Stimulated activated CD8-positive, alpha-beta memory T cell treated with anti-CD3 and anti-CD28 coated beads, Interleukin-2, amount 100 ng/mL, for 1 hour (primary cell): ENCODE measurements around the gene DAAM2.

ENCODE experiments used
- DNase-seq, 2 donors: peaks; one replicate each; pipeline ENCODE4 v3.0.0-alpha.2; 2020; ENCODE audit warnings: low read depth in 2 of 2

DAAM2 gene

GRCh38 chr6:39929733-39930461 is 137.7 kb downstream of the DAAM2 start:
- no peak for DNase-seq

GRCh38 chr6:39930540-39930939 is 138.4 kb downstream of the DAAM2 start:
- no peak for DNase-seq

GRCh38 chr6:39931607-39932006 is 139.4 kb downstream of the DAAM2 start:
- DNase-seq: no peak

- DNase-seq: no peak
These were observed 140.3 kb downstream of the DAAM2 start for GRCh38 chr6:39932386-39932910.

- DNase-seq: no peak
These were observed 141.5 kb downstream of the DAAM2 start for GRCh38 chr6:39933669-39934130.

GRCh38 chr6:39934131-39934757 is 142.1 kb downstream of the DAAM2 start, which contains the start of gene MOCS1:
TSS of gene MOCS1 (minus strand) at chr6:39934462. CDS start at chr6:39934417, 45 bp downstream.
- peak in 1 of 2 donors; percentile 16 for DNase-seq

GRCh38 chr6:39935241-39935640 is 143.1 kb downstream of the DAAM2 start:
- no peak for DNase-seq

GRCh38 chr6:39936857-39937256 is 144.7 kb downstream of the DAAM2 start:
- DNase-seq: no peak

GRCh38 chr6:39937686-39938333 is 145.6 kb downstream of the DAAM2 start:
- DNase-seq: no peak

- DNase-seq: no peak
These were observed 146.8 kb downstream of the DAAM2 start for GRCh38 chr6:39938773-39939654.

- DNase-seq: no peak
These were observed 149.0 kb downstream of the DAAM2 start for GRCh38 chr6:39941138-39941537.

- no peak for DNase-seq
These were observed 149.6 kb downstream of the DAAM2 start for GRCh38 chr6:39941820-39942219.

- DNase-seq: no peak
These were observed 150.9 kb downstream of the DAAM2 start for GRCh38 chr6:39942903-39943580.

GRCh38 chr6:39945626-39946025 is 153.4 kb downstream of the DAAM2 start:
- no peak for DNase-seq

GRCh38 chr6:39947611-39948068 is 155.5 kb downstream of the DAAM2 start:
- DNase-seq: no peak

- no peak for DNase-seq
These were observed 156.1 kb downstream of the DAAM2 start for GRCh38 chr6:39948199-39948791.

GRCh38 chr6:39950125-39950720 is 158.0 kb downstream of the DAAM2 start:
- no peak for DNase-seq

GRCh38 chr6:39951191-39951590 is 159.0 kb downstream of the DAAM2 start:
- DNase-seq: no peak

- DNase-seq: no peak
These were observed 159.5 kb downstream of the DAAM2 start for GRCh38 chr6:39951716-39952115.

- no peak for DNase-seq
These were observed 160.0 kb downstream of the DAAM2 start for GRCh38 chr6:39952167-39952566.
